Fibroblast of skin of left quadriceps (primary cell): ENCODE data around the gene CHKA.

Experiments
- DNase-seq, 2 experiments: peaks; one replicate each; pipeline ENCODE4 v3.0.0-alpha.2; 2013; ENCODE audit warnings: low read depth in 2 of 2

The CHKA gene

DNA sequence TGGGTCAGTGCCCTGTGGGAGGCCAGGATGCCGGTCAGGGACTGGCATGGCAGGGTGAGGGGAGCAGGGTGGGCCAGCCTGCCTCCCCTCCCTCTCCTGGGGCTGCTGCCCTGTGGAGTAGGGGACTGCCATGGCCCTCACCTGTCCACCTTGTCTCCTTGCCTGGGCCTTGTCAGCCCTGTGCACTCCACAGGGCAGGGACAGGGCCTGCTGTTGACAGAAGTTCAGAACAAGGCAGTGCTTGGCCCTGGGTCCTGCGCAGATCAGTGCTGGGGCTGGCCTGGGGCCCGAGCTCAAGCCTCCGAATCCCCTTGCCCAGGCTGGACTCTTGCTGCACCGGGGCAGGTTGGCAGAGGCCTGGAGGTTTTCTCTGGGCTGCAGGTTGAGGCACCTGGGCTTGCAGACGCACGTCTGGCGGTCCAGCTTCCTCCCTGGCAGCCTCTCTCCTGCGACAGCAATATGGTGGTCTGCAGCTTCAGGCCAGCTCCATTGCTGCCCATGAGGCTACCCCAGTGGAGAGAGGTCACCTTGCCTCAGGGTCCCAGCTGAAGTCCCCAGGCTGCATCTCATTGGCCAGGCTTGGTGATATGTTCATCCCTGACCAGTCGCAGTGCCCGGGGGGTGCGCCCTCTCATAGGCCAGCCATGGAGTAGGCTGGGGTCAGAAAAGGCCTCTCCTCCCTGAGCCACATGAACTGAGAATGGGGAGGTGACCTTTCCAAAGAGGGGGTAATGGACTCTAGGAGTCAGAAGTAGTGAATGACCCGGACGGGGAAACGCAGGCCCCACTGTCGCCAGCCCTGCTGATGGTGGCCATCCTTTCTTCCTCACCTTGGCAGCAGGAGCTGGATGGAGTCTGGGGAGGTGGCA lies 21.5 kb upstream of the CHKA start:
- no peak for DNase-seq

DNA sequence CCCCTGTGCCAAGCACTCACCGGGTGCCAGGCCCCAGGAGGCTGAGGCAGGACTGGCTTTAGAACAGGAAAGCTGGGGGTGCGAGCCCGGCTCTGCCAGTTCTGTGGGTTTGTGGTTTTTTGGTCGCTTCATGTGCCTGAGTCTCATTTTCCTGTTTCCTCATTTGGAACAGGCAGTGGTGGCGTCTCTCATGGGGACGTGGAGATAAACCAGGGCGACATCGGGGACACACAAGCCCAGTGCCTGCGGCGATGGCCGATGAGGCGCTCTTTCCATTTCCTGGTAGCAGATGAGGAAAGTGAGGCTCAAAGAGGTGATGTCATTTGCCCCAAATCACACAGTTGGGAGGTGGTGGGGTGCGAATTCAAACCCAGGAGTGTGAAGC lies 20.8 kb upstream of the CHKA start:
- DNase-seq = no peak

DNA sequence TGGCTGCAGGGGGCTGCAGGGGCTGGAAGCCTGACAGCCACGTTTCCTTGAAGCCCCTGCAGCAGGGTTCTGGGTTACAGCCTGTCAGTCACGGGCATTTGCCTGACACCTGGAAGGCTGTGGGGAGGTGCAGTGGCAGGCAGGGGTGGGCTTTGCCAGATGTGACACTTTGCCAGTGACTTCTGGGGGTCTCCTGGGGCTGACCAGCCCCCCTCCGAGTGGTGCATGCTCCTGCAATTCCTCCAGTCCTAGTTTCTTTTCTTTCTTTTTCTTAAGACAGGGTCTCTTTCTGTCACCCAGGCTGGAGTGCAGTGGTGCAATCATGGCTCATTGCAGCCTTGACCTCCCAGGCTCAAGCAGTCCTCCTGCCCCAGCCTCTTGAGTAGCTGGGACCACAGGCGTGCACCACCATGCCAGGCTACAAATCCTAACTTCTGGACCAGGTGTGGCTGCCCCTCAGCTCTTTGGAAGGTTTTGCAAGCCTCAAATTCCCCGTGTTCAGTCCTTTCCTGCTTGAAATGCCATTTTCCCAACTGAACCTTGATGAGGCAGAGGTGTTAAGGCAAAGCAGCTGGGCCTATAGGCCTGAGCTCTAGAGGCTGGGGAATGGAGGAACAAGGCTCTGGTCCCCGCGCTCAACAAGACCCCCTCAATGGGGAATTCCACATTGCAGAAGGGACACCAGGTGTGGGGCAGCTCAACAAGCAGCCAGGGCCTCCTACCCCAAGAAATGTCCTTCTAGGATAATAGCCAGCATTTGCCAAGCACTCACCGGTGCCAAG lies 20.2 kb upstream of the CHKA start:
- no peak for DNase-seq

DNA sequence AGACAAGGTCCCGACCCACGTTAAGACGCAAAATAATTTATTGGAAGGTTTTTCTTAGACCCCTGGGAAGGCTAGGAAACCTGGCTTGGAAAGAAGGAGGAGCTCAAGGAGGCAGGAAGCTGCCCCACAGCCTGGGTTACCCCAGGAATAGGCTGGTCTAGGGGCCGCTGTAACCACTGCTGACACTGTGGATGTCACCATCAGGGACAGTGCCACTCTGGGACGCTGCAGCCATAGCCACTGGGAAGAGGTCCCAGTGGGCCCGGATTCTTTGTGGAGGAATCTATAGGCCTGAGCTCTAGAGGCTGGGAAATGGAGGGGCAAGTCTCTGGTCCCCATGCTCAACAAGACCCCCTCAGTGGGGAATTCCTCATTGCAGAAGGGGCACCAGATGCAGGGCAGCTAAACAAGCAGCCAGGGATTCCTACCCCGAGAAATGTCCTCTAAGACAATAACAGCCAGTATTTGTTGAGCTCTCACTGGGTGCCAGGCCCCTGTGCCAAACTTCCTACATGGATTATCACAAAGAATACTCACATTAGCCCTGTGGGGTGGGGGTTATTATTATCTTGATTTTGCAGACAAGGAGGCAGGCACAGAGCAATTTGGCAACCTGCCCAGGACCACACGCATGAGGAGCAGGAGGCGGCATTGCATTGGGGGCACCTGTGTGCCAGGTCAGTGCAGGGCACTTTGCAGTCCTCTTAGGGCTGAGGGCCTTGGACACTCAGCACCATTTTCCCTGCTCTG lies 19.5 kb upstream of the CHKA start:
- no peak for DNase-seq

DNA sequence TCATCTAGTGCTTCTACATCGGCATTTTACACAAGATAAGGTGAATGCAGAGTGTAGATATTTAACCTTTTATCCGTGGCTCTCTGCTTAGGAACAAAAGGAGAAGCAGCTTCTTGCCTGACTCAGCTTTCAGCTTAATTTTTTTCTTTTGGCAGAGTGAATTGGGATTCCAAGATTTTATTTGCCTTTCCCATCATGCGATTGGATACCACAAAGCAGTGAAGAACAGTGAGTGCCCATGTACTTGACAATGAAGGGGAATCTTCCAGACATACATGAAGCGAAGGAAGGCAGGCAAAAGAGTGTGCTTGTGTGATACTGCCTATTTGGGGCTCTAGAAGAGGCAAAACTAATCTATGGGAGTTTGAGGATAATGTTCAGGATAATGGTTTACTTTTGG lies 17.0 kb upstream of the CHKA start:
- no peak for DNase-seq

DNA sequence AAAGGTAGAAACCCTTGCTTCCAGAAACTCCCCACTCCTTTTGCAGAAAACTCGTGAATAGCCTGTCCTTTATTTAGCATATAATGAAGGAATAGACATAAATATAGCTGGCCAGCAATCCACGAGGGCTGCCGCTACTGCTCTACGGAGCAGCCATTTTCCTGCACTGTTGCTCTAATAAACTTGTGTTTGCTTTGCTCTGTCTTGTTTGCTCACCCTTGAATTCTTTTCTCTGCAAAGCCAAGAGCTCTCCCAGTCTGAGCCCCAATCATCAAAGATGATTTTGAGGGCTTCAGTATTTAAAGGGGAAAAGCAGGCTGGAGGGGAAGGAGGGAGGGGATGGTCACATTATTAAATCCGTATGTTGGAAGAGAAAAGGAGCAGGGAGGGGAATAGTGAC lies 16.6 kb upstream of the CHKA start:
- no peak for DNase-seq

DNA sequence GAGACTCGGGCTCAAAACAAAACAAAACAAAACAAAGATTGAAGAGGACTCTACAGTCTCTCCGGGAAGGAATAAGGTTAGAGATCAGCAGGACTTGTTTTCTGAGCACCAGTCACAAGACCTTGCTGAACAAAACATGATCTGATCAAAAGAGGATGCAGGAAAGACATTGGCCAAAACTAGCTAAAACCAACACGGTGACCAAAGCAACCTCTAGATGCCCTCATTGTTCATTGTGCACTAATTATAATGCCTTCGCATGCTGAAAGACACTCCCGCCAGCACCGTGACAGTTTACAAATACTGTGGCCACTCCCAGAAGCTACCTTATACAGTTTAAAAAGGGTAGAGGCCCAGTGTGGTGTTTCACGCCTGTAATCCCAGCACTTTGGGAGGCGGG lies 15.7 kb upstream of the CHKA start:
- no peak for DNase-seq

DNA sequence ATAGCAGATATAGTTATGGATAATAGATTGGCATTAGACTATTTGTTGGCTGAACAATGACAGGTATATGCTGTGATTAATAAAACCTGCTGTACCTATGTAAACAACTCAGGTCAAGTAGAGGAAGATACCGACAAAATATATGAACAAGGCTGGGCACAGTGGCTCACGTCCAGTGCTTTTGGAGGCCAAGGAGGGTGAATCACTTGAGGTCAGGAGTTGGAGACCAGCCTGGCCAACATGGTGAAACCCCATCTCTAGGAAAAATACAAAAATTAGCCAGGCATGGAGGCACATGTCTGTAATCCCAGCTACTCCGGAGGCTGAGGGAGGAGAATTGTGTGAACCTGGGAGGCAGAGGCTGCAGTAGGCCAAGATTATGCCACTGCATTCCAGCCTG lies 14.0 kb upstream of the CHKA start:
- DNase-seq = no peak

DNA sequence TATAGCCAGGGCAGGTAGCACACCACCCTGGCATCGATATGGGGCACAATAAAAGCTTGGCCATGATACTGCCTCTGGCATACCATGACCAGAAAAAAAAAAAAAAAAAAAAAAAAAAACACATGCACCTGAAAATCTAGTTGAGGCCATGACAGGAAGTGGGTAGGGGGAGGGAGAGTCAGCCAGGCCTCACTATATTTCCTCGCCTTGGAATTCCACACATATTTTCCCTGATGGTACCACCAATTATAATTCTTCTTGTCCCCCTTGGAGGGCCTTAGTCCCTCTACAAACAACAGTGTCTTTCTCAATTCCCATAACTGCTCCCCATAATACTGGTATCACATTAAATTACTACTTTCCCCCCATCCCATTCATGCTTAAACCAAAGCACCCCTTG lies 12.6 kb upstream of the CHKA start:
- DNase-seq = no peak

DNA sequence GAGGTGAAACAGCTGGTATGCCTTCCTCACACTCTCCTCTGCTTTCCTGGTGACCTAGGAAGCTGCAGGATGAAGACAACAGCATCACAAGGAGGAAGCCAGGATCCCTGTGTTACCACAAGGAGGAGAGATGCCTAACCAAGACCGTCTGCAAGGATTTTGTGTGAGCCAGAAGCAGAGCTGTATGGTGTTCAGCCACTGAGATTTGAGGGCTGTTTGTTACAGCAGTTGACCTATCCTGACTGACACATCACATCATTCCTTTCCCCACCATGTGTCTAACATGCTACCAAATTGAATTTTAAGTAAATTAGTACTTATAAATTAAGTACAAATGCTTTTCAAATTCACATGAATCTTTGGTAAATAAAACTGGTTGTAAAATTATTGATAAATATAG lies 8.9 kb upstream of the CHKA start:
- no peak for DNase-seq

DNA sequence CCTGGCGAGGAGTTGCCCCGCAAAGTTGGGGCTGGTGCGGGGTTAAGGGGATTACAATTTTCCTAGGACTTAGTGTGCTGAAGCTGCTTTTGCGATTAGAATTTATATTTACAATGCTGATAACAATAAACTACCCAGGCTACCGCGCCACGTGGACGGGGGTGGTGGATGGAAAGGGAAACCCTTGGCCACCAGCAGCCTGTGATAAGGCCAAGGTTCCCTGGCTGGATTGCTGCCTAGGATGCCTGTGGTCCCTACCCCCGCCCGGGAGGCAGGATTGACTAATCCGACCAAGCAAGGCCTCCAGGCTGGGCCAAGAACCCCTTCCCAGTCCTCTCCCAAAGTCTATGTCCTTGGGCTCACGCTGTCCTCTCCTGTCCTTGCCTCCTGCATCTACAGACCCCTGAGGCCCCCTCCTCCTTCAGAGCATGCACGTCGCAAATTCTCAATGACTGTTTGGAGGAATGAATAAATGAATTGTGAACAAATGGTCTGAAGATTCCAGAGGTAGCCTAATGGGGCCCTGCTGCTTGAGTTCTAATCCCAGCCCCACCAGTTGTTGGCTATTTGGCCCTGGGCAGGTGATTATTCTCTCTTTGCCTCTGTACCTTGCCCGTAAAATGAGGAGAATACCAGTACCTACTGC lies 7.6 kb upstream of the CHKA start:
- peak; percentile 38 to 47 for DNase-seq

DNA sequence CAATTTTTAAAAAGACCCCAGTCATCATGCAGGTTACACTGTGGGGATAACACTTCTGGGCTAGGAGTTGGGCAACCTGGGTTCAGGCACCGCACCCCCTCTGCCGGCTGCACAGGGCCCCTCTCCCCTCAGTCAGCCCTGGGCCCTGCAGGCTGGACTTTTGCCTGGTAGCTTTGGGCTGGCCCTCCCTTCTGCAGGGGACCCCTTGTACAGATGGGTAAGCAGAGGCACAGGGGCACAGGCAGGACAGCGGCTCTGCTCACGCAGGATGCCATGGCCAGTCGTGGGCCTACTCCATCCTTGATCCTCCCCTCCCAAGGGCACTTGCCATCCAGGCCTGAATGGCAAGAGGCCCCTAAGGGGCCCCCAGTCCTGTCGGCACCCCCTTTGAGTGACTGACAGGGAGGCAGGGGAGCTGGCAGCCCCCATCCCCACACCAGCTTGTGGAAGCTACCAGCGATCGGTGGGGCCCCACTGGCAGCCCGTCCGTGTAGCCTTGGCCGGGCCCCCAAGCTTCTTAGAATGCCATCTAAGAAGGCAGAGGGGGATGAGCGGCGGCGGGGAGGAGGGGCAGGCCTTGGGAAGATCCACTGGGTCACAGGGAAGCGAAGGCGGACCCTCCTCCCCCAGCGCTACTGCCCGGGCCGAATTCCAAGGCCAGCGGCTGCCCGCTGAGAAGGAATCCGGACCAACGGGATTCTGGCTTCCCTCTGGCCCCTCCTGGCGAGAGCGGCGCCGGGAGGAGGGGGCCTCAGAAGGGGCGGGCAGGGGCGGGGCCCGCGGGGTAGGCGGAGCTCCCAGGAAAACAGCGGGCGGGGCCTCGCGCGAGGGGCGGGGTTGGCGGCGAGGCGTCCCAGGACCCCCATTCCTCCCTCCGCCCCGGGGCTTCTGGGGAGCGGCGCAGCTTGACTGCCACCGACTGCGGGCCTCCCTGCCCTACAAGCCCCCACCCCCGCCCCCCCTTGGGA lies 6.8 kb upstream of the CHKA start:
- DNase-seq = peak; percentile 62 to 65

DNA sequence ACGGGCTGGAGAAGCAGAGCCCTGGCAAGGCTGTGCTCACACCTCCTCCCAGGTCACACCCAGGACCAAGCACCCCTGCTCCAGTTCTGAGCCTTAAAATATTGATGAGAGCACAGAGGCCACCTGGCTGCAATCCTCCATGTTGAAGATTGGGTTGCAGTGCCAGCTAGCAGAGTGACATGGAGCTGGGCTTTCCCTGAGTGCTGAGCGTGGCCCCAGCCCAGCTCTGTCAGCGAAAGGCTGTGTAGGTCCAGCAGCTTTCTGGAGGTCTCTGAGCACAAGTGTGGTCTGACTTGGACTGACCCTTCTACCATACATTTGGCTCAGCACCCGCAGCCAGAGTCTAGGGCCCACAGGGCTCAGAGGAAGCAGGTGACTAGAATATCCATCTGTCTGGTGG lies 4.0 kb upstream of the CHKA start:
- no peak for DNase-seq

DNA sequence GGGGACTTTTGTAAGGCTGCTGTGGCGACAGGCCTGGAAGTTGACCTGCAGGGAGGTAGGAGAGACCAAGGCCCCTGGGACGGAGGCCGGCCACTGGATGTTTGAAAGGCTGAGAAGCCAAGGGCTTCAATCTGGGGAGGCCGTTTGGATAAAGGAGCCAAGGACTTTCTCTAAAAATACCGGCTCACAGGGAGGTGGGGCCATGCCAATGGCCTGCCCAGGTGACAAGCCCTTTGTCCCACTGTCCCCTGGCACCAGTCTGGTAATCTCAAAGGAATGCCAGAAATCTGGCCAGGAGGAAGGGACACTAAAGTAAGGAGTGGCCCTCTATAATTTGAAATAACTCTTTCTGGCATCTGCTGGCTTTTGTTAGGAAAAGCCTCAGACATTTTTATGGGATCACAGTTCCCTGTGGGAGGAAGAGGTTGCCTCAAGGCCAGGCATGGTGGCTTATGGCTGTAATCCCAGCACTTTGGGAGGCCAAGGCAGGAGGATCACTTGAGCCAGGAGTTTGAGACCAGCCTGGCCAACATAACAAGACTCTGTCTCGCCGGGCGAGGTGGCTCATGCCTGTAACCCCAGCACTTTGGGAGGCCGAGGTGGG lies 1.9 kb upstream of the CHKA start:
- no peak for DNase-seq

DNA sequence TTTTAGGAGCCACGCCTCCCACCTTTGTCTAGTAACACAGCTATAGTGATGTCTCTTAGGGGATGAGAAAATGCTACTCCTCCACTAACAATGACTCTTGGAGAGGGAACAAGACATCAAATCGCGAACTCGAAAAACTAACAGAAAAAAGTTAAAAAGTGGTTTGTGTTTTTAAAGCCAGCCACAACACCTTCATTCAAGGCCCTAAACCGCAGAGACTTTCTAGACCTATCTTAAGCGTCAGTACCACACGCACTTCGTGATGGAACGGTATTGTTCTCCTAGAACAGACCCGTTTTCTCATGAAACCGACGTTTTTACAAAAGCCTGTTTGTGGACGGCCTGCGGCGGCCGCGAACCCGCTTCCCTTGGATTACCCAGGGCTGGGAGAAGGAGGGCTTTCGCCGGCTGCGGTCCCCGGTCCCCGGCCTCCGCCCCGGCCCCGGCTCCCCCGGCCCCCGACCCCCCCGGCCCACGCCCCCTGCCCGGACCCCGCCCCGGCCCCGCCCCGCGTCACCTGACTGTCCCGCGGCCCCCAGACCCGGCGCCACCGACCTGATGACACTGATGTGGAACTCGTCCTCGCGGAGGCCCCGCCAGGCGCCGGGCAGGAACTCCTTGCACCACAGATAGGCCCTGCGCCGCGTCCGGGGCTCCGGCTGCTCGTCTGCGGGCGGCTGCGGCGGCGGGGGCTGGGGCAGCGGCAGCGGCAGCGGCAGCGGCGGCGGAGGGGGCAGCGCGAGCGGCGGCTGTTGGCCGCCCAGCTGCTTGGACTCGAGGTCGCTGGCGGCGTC lies 718 bp downstream of the CHKA start:
- no peak for DNase-seq

DNA sequence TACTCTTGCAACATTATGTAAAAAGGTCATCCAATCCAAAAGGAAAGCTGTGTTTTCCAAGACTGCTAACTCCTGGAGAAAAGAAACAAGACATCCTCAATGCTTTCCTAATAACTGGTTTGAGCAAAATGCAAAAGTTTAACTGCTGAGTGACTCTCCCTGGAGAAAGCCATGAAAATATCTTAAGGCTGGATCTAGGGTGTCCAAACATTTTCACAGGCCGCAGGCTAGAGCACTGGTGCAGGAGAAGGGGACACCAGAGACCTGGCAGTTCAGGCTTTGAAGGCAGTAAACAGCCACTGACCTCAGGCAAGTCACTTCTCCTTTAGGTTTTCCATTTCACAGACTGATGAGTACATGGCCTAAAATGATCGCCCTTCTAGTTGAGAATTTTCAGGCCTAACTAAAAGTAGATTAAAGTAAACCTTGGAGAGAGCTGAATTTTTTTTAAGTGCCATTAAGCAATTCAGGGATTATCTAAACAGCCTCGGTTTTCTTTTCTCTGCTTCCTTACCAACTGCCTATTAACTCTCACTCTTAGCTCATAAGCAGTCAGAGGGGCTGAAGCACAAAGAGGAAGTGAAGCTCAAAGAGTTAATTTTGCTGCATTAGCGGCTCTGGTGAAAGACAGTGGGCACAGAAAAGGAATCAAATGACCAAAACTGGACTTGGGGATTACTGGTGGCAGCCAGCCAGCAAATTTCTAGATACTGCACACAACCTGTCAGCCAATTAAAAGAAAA lies 2.3 kb downstream of the CHKA start:
- DNase-seq = no peak

DNA sequence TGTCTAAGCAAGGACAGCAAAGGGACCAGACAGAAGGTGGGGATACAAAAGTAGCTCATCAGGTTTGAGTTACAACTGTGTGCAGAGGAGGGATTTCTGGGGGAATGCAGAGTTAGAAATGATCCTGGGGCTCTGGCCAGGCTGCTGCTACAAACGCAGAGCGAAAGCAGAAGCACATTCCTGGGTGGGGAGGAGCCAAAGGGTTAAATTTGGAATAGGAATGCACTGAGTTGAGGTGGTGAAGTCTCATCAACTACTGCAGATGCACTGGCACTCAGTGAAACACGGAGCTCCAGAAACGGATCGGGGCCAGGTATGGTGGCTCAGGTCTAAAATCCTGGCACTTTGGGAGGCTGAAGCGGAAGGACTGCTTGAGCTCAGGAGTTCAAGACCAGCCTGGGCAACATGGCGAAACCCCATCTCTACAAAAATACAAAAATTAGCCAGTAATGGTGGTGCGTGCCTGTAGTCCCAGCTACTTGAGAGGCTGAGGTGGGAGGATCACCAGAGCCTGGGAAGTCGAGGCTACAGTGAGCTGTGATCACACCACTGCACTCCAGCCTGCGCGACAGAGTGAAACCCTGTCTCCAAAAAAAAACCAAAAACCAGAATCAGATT lies 3.2 kb downstream of the CHKA start:
- DNase-seq = no peak

DNA sequence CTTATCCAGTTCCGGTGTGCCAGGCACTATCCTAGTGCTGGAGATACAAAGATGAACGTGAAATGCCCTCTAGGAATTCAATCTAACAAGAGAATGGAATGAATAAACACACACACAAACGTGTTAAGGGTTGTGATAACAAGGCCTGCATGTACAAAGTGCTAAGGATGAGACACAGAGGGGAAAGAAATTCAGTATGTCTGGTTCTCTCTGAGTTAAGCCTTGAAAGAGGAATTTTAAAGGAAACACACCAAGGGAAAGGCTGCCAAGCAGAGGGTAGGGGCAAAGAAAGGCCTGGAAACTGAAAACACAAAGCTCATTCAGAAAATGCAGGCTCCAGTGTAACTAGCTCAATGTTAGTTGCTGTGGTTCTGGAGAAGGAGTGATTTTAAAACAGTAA lies 4.2 kb downstream of the CHKA start:
- no peak for DNase-seq
